Gastroesophageal sphincter (tissue), 4 donors: ENCODE data around the gene ZNF274. TPM values are rescaled to one million over a fixed set of nuclear protein-coding genes. Genes with fewer than 3 reads are reported as not detected.

Experiments
- ATAC-seq: fragments of 150-250 bp; one replicate; pipeline ENCODE4 v1.9.1; 2016; ENCODE audit warnings: mild to moderate bottlenecking, moderate library complexity
- H3K27ac ChIP-seq, 4 donors: fragments of 200-600 bp; sonication (generic) in 3 of 4; 1 replicate in 3 of 4; 2 replicates in 1 of 4; pipeline ENCODE4 v1.5.1; 2016 to 2019
- H3K27me3 ChIP-seq: fragments of 200-600 bp; sonication (generic); one replicate; pipeline ENCODE4 v1.5.1; 2019
- H3K36me3 ChIP-seq, 2 donors: fragments of 200-600 bp; sonication (generic); one replicate each; pipeline ENCODE4 v1.5.1; 2019; ENCODE audit warnings: control low read depth in 1 of 2
- H3K4me1 ChIP-seq, 3 donors: fragments of 200-600 bp; sonication (generic); 1 replicate in 2 of 3; 2 replicates in 1 of 3; pipeline ENCODE4 v1.5.1; 2016 to 2019; ENCODE audit warnings: control low read depth in 2 of 3
- H3K4me3 ChIP-seq, 2 donors: fragments of 200-600 bp; sonication (generic); one replicate each; pipeline ENCODE4 v1.5.1; 2019; ENCODE audit warnings: mild to moderate bottlenecking in 1 of 2, moderate library complexity in 1 of 2
- H3K9me3 ChIP-seq, 3 donors: fragments of 200-600 bp; sonication (generic); one replicate each; pipeline ENCODE4 v1.5.1; 2017 to 2019; ENCODE audit warnings: control low read depth in 2 of 3
- CTCF ChIP-seq, 4 experiments: fragments of 200-600 bp in 2 of 4; fragments of 450-650 bp in 2 of 4; sonication (generic) in 1 of 4; IDR thresholded peaks; one replicate each; pipeline ENCODE4 v1.5.1; 2017 to 2019; ENCODE audit warnings: antibody characterized with exemption in 4 of 4, mild to moderate bottlenecking in 2 of 4, moderate library complexity in 2 of 4
- EP300 ChIP-seq: sonication (generic); formaldehyde crosslinking; IDR thresholded peaks from one replicate; pipeline ENCODE4 v1.6.1; 2017; ENCODE audit warnings: antibody characterized with exemption, mild to moderate bottlenecking
- POLR2A ChIP-seq, 2 donors: fragments of 450-650 bp; IDR thresholded peaks; one replicate each; pipeline ENCODE4 v1.6.1; 2017; ENCODE audit warnings: antibody characterized with exemption in 2 of 2, mild to moderate bottlenecking in 2 of 2, moderate library complexity in 1 of 2
- POLR2AphosphoS5 ChIP-seq: sonication (generic); formaldehyde crosslinking; IDR thresholded peaks from one replicate; pipeline ENCODE4 v1.6.1; 2017; ENCODE audit warnings: antibody characterized with exemption
- WGBS, 2 donors: methylation state at CpG; one replicate each; pipeline ENCODE4 v1.1.5; 2018; ENCODE audit warnings: low coverage in 1 of 2; 5-methylcytosine and 5-hydroxymethylcytosine counted together
- total RNA-seq, 4 donors: library from RNA; depleted of rRNA; stranded (reverse); fragments of >200 nt; gene quantifications; one replicate each; pipeline ENCODE4 v1.1.0, GENCODE V29; 2016

Gene ZNF274
- total RNA-seq, 4 donors from 2014 or later, result 17.0 to 23.5 (median 18.6) TPM

- Histone ChIP-seq H3K4me3 (no peak overlapping the region), H3K9me3 (no peaks in the 10 kb centered on the region), H3K27ac (no peak overlapping the region), H3K4me1 (peaks cover 0 to 63% (median 14%) of the 10 kb centered on the region in 3 donors), H3K36me3 (no peaks in the 10 kb centered on the region), H3K27me3 (no peaks in the 10 kb centered on the region)
- WGBS, 2 donors, result 88 to 100% methylated on average over 1 to 2 of the region's 2 CpGs
- TF ChIP-seq CTCF (IDR thresholded peaks at IDR 0.05) (no peak), POLR2AphosphoS5 (no peak), POLR2A (IDR thresholded peaks at IDR 0.05) (no peak), EP300 (no peak)
- no peak for ATAC-seq
These were observed 29.5 kb upstream of the ZNF274 start for GRCh38 chr19:58153386-58153785.

- WGBS, 2 donors, result 0 to 2% methylated on average over 2 to 9 of the region's 12 CpGs
- ATAC-seq, result peak; percentile 23
These were observed 28.6 kb upstream of the ZNF274 start for GRCh38 chr19:58154287-58154678.

GRCh38 chr19:58154679-58155648 is 27.9 kb upstream of the ZNF274 start:
- no peaks in the 10 kb centered on the region for H3K27me3 ChIP-seq
- ATAC-seq, result peak; percentile 98
- peaks cover 0 to 49% (median 12%) of the 10 kb centered on the region in 3 donors for H3K4me1 ChIP-seq
- peaks cover 0 to under 1% (median 0%) of the 10 kb centered on the region in 3 donors for H3K9me3 ChIP-seq
- H3K4me3 ChIP-seq, result peak overlapping the region; percentile 82 to 85
- H3K36me3 ChIP-seq, result no peaks in the 10 kb centered on the region
- TF ChIP-seq POLR2A (IDR thresholded peaks at IDR 0.05) (peak; percentile 51 to 80), CTCF (IDR thresholded peaks at IDR 0.05) (peak; percentile 89 to 100 (median 98)), POLR2AphosphoS5 (peak; percentile 77), EP300 (no peak)
- peak overlapping the region; percentile 85 to 98 (median 90) for H3K27ac ChIP-seq
- 0% methylated on average over 2 to 6 of the region's 85 CpGs for WGBS, 2 donors

More at GRCh38 chr19:58154287-58154678, 28.6 kb upstream of the ZNF274 start:
- no peaks in the 10 kb centered on the region for H3K27me3 ChIP-seq
- H3K9me3 ChIP-seq, result no peaks in the 10 kb centered on the region
- no peaks in the 10 kb centered on the region for H3K36me3 ChIP-seq
- peaks cover 0 to 56% (median 14%) of the 10 kb centered on the region in 3 donors for H3K4me1 ChIP-seq
- peak overlapping the region; percentile 85 to 98 (median 90) for H3K27ac ChIP-seq
- peak overlapping the region; percentile 82 to 85 for H3K4me3 ChIP-seq
- TF ChIP-seq POLR2AphosphoS5, result no peak
- no peak for TF ChIP-seq EP300
- no peak for TF ChIP-seq CTCF (IDR thresholded peaks at IDR 0.05)

GRCh38 chr19:58157045-58157728 is 25.7 kb upstream of the ZNF274 start:
- no peak overlapping the region for H3K27ac ChIP-seq
- H3K9me3 ChIP-seq, result peaks cover 0 to 23% (median 0%) of the 10 kb centered on the region in 3 donors
- WGBS, 2 donors, result 87% methylated on average over 3 of the region's 53 CpGs; no CpG with 5 or more reads in 1 of the 2 donors
- peaks cover 0 to 31% (median 10%) of the 10 kb centered on the region in 3 donors for H3K4me1 ChIP-seq
- no peaks in the 10 kb centered on the region for H3K27me3 ChIP-seq
- TF ChIP-seq POLR2A (IDR thresholded peaks at IDR 0.05) (no peak), CTCF (IDR thresholded peaks at IDR 0.05) (no peak), EP300 (no peak), POLR2AphosphoS5 (no peak)
- ATAC-seq, result no peak
- no peak overlapping the region for H3K4me3 ChIP-seq
- no peaks in the 10 kb centered on the region for H3K36me3 ChIP-seq
